ENCODE data around the gene ARMC7.

GRCh38 chr17:75087182-75087557, 22.6 kb upstream of the ARMC7 start:
- TF ChIP-seq, protein P1, sequence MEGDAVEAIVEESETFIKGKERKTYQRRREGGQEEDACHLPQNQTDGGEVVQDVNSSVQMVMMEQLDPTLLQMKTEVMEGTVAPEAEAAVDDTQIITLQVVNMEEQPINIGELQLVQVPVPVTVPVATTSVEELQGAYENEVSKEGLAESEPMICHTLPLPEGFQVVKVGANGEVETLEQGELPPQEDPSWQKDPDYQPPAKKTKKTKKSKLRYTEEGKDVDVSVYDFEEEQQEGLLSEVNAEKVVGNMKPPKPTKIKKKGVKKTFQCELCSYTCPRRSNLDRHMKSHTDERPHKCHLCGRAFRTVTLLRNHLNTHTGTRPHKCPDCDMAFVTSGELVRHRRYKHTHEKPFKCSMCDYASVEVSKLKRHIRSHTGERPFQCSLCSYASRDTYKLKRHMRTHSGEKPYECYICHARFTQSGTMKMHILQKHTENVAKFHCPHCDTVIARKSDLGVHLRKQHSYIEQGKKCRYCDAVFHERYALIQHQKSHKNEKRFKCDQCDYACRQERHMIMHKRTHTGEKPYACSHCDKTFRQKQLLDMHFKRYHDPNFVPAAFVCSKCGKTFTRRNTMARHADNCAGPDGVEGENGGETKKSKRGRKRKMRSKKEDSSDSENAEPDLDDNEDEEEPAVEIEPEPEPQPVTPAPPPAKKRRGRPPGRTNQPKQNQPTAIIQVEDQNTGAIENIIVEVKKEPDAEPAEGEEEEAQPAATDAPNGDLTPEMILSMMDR (IDR thresholded peaks at IDR 0.05): no peak
- TF ChIP-seq POLR2A (IDR thresholded peaks at IDR 0.05): no peak

Measured in Peyer's patch (tissue), 4 donors.